HEK293T (cell line): ENCODE data around the gene PAQR9.

Experiments
- CTCF ChIA-PET: fragments of 350-600 bp; formaldehyde crosslinking; extraction: SDS; loops from one replicate; lab custom pipeline; 2021; ENCODE audit warnings: antibody characterized with exemption, inconsistent platforms; lab: Yijun Ruan, JAX
- POLR2A ChIA-PET: fragments of 350-600 bp; formaldehyde crosslinking; extraction: SDS; loops from one replicate; lab custom pipeline; 2020; ENCODE audit warnings: antibody characterized with exemption, inconsistent platforms; lab: Yijun Ruan, JAX
- DNase-seq: peaks from one replicate; pipeline ENCODE4 v3.0.0; 2012; ENCODE audit warnings: mixed read lengths; ENCODE audit errors: extremely low spot score
- ARNT ChIP-seq: fragments of 450-650 bp; IDR thresholded peaks from 2 replicates; pipeline ENCODE4 v1.6.1; 2017; ENCODE audit warnings: mild to moderate bottlenecking
- BHLHE40 ChIP-seq: fragments of 450-650 bp; IDR thresholded peaks from 2 replicates; pipeline ENCODE4 v1.6.1; 2016; ENCODE audit warnings: mild to moderate bottlenecking, moderate library complexity, borderline replicate concordance
- CTBP1 ChIP-seq: fragments of 450-650 bp; IDR thresholded peaks from 2 replicates; pipeline ENCODE4 v1.6.1; 2016; ENCODE audit warnings: borderline replicate concordance
- ELF4 ChIP-seq: fragments of 450-650 bp; IDR thresholded peaks from 2 replicates; pipeline ENCODE4 v1.6.1; 2017; ENCODE audit warnings: antibody characterized with exemption
- FOXK2 ChIP-seq: fragments of 450-650 bp; IDR thresholded peaks from 2 replicates; pipeline ENCODE4 v1.6.1; 2016; ENCODE audit warnings: mild to moderate bottlenecking
- FOXM1 ChIP-seq: fragments of 450-650 bp; IDR thresholded peaks from 2 replicates; pipeline ENCODE4 v1.6.1; 2017; ENCODE audit warnings: mild to moderate bottlenecking, borderline replicate concordance
- HDGF ChIP-seq: fragments of 450-650 bp; IDR thresholded peaks from 2 replicates; pipeline ENCODE4 v1.6.1; 2017; ENCODE audit warnings: antibody characterized with exemption, borderline replicate concordance
- L3MBTL2 ChIP-seq: fragments of 450-650 bp; conservative IDR thresholded peaks from 2 replicates; pipeline ENCODE4 v1.6.1; 2016; ENCODE audit warnings: mild to moderate bottlenecking
- LEF1 ChIP-seq: fragments of 450-650 bp; IDR thresholded peaks from 2 replicates; pipeline ENCODE4 v1.6.1; 2017; ENCODE audit warnings: mild to moderate bottlenecking, borderline replicate concordance
- NFRKB ChIP-seq: fragments of 450-650 bp; IDR thresholded peaks from 2 replicates; pipeline ENCODE4 v1.6.1; 2016; ENCODE audit warnings: mild to moderate bottlenecking, moderate library complexity
- PKNOX1 ChIP-seq: fragments of 450-650 bp; IDR thresholded peaks from 2 replicates; pipeline ENCODE4 v1.6.1; 2016
- SP1 ChIP-seq: fragments of 450-650 bp; IDR thresholded peaks from 2 replicates; pipeline ENCODE4 v1.6.1; 2017
- SUZ12 ChIP-seq: fragments of 450-650 bp; IDR thresholded peaks from 2 replicates; pipeline ENCODE4 v1.6.1; 2016; ENCODE audit warnings: mild to moderate bottlenecking
- TARDBP ChIP-seq: fragments of 450-650 bp; IDR thresholded peaks from 2 replicates; pipeline ENCODE4 v1.6.1; 2016
- ZNF384 ChIP-seq: fragments of 450-650 bp; IDR thresholded peaks from 2 replicates; pipeline ENCODE4 v1.6.1; 2016

Gene PAQR9

DNA sequence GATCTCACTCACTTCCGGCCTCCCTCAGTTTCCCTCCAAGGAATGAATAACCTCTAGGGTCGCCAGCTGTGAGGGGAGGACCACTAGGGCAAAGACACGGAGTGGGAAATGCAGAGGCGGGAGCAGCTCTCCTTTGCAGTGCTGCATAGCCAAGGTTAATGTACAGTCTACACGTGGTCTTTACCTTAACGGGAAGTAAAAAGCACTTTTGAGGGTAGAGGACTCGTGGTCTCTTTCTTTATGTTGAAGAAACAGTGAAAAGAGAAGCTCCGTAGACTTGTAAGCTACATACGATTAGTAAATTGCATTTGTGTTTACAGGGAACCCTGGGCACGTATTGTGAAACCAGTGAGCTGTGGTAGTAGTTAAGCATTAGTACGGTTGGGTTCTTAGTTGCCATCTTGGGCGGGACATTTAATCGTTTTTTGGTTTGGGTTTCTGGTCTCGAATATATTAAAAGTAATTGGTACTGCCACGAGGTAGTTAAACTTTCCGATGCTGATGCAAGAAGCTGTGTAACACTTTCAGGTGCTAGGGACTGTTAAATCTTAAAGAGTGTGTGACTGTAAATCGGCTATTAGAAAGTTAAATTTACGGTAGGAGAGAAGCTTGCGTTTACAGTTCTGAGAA lies 38.7 kb upstream of the PAQR9 start:
- peak; percentile 30 for DNase-seq
- TF ChIP-seq BHLHE40 = no peak
- TF ChIP-seq SP1 = no peak
- peak; percentile 74 for TF ChIP-seq L3MBTL2

DNA sequence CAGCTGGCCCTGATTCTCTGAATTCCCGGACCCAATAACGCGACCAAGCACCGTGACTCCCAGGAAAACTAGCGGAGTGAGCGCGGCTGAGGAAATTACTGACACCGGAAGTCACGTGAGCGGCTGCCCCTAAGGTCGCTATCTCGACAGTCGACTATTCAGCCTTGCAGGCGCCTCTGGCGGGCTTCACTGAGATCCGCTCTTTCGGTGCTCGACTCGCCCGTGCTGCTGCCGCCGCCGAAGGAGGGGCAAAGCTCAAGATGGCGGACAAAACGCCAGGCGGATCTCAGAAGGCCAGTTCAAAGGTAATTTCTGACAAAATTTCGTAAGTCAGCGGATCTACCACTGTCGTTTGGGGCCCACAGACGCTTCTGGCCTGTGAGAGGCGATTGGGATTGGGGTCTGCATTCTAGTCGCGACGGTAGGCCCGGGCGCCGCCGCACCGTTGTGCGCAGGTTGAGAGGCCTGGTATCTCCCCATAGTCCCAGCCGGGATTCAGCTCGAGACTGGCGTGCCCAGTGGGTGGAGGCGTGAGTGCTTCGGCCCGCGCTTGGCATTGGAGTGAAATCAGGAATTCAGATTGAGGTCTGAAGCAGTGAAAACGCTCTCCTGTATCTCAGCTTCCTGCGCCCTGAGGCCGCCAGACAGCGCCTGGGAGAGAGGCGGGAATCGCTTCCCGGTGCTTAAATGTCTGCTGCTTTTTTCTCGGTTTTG lies 38.1 kb upstream of the PAQR9 start, which contains the start of gene U2SURP:
Gene U2SURP (plus strand): TSS at position 202 of the 714 bp plus-strand sequence. CDS start 59 bp downstream, at position 261.
- CTCF ChIA-PET = interaction anchor here (0.5 to 3.7 kb wide), 4 partner anchors 8 to 179 kb away, joined by 3 to 15 read pairs (median 4); no protein-coding TSS in a partner anchor
- peak; percentile 97 for DNase-seq
- POLR2A ChIA-PET = interaction anchor here (0.7 to 2.7 kb wide), 19 partner anchors 8 to 686 kb away, joined by 3 to 11 read pairs (median 4); partner anchors contain the start of genes PCOLCE2 and XRN1
- no peak for TF ChIP-seq TARDBP
- no peak for TF ChIP-seq FOXM1
- TF ChIP-seq ELF4 = peak; percentile 86
- TF ChIP-seq BHLHE40 = peak; percentile 42; the same call in 1 of the 2 replicates
- TF ChIP-seq CTBP1 = peak; percentile 53; the same call in 1 of the 2 replicates
- peak; percentile 74 for TF ChIP-seq NFRKB
- no peak for TF ChIP-seq FOXK2
- peak; percentile 45; the same call in 1 of the 2 replicates for TF ChIP-seq ARNT
- peak; percentile 55; the same call in 1 of the 2 replicates for TF ChIP-seq PKNOX1
- peak; percentile 45 for TF ChIP-seq L3MBTL2

More for the DNA sequence above, 38.7 kb upstream of the PAQR9 start:
- CTCF ChIA-PET = interaction anchor here (0.6 to 3.7 kb wide), 3 partner anchors 47 to 179 kb away, joined by 3 to 15 read pairs (median 4); no protein-coding TSS in a partner anchor
- POLR2A ChIA-PET = interaction anchor here (0.9 to 2.7 kb wide), 10 partner anchors 8 to 188 kb away, joined by 3 to 11 read pairs (median 4); partner anchors contain the start of gene PCOLCE2

- ChIA-PET POLR2A (interaction anchor here (0.7 to 2.7 kb wide), 19 partner anchors 8 to 685 kb away, joined by 3 to 11 read pairs (median 4); partner anchors contain the start of genes PCOLCE2 and XRN1), CTCF (interaction anchor here (0.5 to 3.7 kb wide), 4 partner anchors 8 to 178 kb away, joined by 3 to 15 read pairs (median 4); no protein-coding TSS in a partner anchor)
- DNase-seq = no peak
These were observed 37.5 kb upstream of the PAQR9 start for GRCh38 chr3:143001034-143001368.

GRCh38 chr3:143000528-143000927 lies 37.1 kb upstream of the PAQR9 start:
- ChIA-PET POLR2A (interaction anchor here (0.9 to 2.7 kb wide), 14 partner anchors 9 to 553 kb away, joined by 3 to 11 read pairs (median 4); partner anchors contain the start of genes ATR, PCOLCE2 and XRN1), CTCF (interaction anchor here (1.3 to 3.7 kb wide), 2 partner anchors 14 to 172 kb away, joined by 3 to 15 read pairs; no protein-coding TSS in a partner anchor)
- DNase-seq = no peak
- TF ChIP-seq L3MBTL2 (no peak), ZNF384 (no peak), ARNT (no peak), SP1 (no peak), FOXK2 (no peak), LEF1 (no peak), BHLHE40 (no peak), SUZ12 (no peak), ELF4 (no peak)

More at GRCh38 chr3:143001034-143001368, 37.5 kb upstream of the PAQR9 start:
- TF ChIP-seq NFRKB (no peak), SP1 (no peak), ELF4 (no peak), PKNOX1 (no peak), TARDBP (no peak)

DNA sequence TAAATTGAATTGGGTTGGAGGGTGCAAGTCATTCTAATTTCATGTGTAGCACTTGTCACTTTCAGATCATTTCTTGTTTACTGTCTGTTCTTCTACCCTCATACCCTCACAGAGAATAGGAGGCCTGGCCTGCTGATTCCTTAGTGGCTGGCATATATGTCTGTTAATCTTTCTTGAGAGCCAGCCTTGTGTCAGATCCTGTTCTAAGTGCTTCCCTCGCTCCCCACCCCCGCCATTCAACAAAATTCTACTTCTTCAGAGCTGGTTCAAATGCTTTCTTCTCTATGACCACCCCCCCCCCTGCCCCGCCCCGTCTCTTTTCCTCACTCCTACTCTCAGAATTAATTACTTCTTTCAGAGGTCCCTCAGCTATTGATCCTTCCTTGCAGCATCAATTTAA lies 36.4 kb upstream of the PAQR9 start:
- TF ChIP-seq L3MBTL2 = no peak
- peak; percentile 79 for TF ChIP-seq PKNOX1
- TF ChIP-seq NFRKB = no peak
- TF ChIP-seq SP1 = no peak
- TF ChIP-seq ZNF384 = no peak
- no peak for TF ChIP-seq HDGF
- no peak for TF ChIP-seq FOXK2
- CTCF ChIA-PET = interaction anchor here (3.7 kb wide), 1 partner anchor 171 kb away, joined by 15 read pairs; no protein-coding TSS in a partner anchor
- DNase-seq = peak; percentile 30
- POLR2A ChIA-PET = interaction anchor here (1.2 to 2.5 kb wide), 3 partner anchors 9 to 421 kb away, joined by 4 to 11 read pairs (median 4); partner anchors contain the start of genes ATR and TRPC1

DNA sequence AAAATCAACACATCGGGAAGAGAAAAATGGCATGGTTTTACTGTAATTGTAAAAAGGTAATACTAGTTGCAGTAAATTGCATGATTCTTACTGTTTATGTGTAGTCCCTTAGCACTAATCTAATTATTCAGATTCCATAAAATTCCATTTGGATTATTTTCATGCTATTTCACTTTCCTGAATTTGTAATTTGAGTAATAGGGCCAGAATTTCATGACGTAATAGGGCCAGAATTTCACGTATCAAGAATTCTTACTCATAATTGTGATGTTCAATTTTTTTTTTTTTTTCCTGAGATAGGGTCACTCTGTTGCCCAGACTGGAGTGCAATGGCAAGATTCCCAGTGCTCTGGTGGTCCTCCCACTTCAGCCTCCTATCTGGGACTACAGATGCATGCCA lies 35.0 kb upstream of the PAQR9 start:
- ChIA-PET CTCF (interaction anchor here (3.7 kb wide), 1 partner anchor 170 kb away, joined by 15 read pairs; no protein-coding TSS in a partner anchor), POLR2A (interaction anchor here (1.2 kb wide), 1 partner anchor 274 kb away, joined by 4 read pairs; the partner anchor contains the start of gene TRPC1)
- no peak for TF ChIP-seq BHLHE40
- no peak for TF ChIP-seq ARNT
- no peak for TF ChIP-seq HDGF
- TF ChIP-seq LEF1 = no peak
- TF ChIP-seq CTBP1 = no peak
- no peak for TF ChIP-seq SP1
- no peak for TF ChIP-seq ZNF384
- TF ChIP-seq SUZ12 = no peak
- TF ChIP-seq TARDBP = no peak
- no peak for DNase-seq
